Epithelial cell of esophagus (primary cell): ENCODE data around the gene ASIC4.

Source experiments
- DNase-seq: peaks from one replicate; pipeline ENCODE4 v3.0.0; 2010; ENCODE audit warnings: low read depth
- H3K4me3 ChIP-seq: 2 replicates; pipeline ENCODE4 v1.5.1; 2011; ENCODE audit warnings: mild to moderate bottlenecking, low read length, control low read depth
- TF ChIP-seq, protein P1 (sequence below): IDR thresholded peaks from 2 replicates; pipeline ENCODE4 v1.5.1; 2011; ENCODE audit warnings: low read depth, mild to moderate bottlenecking, low read length, control low read depth, inconsistent platforms; ENCODE audit not compliant: insufficient read depth; ENCODE audit errors: missing control alignments

ASIC4 gene

DNA sequence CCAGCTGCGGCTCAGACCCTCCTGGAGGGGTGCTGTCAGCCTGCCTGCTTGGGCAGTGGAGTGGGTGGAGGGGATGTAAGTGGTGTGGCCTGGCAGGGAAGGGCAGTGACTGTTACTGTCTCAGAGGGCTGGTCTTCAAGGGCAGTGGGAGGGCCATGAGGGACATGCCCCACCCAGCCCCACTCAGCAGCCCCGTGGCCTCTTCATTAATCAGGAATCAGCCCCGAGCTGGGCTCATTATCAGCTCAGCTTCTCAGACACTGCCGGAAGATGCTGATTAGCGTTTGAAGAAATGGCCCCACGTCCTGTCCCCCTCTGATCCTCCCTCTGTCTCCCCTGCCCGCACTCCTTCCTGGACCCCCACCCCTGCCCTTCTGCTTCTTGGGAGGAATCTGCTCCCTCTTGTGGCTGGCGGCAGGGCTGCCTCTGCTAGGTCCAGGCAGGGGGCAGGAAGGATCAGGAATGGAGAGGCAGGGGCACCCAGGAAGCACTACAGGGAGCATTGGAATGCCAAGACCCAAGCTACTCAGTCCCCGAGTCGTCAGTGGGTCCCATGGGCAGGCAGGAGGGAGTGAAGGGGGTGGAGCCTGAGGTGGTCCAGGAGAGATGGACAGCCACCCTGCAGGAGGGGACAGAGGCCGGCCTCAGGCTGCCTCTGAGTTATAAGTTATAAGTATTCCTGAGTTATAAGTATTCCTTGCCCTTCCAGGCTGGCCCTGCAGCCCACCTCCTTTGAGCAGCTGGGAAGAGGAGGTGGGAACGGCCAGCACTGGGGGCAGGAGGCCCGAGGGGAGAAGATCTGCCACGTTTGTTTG, 7.0 kb downstream of the ASIC4 start:
- DNase-seq: peak; percentile 30
- TF ChIP-seq, protein P1, sequence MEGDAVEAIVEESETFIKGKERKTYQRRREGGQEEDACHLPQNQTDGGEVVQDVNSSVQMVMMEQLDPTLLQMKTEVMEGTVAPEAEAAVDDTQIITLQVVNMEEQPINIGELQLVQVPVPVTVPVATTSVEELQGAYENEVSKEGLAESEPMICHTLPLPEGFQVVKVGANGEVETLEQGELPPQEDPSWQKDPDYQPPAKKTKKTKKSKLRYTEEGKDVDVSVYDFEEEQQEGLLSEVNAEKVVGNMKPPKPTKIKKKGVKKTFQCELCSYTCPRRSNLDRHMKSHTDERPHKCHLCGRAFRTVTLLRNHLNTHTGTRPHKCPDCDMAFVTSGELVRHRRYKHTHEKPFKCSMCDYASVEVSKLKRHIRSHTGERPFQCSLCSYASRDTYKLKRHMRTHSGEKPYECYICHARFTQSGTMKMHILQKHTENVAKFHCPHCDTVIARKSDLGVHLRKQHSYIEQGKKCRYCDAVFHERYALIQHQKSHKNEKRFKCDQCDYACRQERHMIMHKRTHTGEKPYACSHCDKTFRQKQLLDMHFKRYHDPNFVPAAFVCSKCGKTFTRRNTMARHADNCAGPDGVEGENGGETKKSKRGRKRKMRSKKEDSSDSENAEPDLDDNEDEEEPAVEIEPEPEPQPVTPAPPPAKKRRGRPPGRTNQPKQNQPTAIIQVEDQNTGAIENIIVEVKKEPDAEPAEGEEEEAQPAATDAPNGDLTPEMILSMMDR: peak; percentile 58
- H3K4me3 ChIP-seq: no peak overlapping the region

DNA sequence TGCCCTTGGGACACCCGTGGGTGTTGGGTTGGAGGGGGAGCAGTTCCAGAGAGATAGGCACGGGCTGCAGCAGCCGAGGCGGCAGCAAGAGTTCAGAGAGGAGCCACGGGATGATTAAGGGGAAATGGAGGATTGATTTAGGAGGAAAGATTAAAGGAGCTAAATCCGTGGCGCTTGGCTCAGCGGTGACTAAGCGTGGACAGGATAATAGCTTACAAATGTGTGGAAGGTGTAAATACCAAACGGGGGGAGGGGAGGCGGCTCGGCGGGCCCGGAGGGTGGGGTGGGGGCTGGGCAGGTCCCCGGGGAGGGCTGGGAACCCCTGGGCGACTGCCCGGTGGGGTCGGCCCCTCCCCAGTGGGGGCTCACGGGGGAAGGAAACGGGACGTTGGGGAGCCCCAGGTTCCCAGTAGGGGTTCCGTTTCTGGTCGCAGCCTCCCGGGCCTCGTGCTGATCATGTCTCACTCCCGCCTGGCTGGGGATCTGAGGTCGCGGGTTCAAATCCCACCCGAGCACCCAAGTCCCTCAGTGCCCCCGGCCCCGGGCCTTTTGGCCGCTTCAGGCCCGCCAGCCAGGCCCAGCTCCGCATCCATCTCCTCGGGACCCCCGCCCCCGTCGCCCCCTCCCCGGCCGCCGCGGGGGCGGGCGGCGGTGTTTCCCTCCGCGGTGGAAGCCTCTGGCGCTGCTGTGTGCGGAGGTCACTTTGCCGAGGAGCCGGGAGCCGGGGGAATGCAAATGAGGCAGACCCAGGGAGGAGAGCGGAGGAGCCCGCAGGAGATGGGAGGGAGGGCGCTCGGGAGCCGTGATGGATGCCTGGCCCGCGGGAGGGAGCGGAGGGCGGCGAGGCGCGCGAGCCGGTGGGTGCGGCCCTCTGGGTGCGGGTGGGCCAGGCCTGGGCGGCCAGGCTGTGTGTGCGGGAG, 8.1 kb downstream of the ASIC4 start:
- DNase-seq: peak; percentile 81
- no peak overlapping the region for H3K4me3 ChIP-seq
- TF ChIP-seq, protein P1: no peak

DNA sequence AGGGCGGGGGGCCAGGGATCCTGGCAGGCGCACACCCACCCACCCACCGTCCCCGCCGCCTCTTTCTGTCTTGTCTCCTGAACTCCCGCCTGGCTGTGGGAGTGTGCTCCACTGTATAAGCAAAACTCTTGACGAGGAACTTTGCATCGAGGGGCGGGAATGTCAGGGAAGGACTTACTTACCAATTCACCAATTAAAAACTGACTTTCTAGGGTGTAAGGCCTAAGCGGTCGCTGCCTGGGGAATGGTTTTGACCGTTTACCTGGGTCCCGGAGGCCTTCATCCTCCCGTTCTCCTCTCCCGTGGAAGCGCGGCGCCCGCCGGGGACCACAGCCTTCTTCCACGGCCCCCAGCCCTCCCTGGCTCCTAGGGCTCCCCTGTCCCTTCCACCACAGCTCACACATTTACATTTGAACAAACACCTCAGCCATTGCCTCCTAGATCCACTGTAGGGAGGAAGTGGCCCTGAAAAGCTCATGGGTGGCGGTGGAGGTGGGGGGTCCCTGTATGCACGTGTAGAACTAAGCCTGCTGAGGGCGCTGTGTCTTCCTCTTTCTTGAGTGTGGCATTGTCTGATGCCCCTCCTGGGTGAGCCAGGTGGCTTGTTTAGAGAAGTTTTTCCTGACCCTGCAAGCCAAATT, 8.9 kb downstream of the ASIC4 start:
- no peak for DNase-seq
- H3K4me3 ChIP-seq: no peak overlapping the region
- TF ChIP-seq, protein P1: no peak

DNA sequence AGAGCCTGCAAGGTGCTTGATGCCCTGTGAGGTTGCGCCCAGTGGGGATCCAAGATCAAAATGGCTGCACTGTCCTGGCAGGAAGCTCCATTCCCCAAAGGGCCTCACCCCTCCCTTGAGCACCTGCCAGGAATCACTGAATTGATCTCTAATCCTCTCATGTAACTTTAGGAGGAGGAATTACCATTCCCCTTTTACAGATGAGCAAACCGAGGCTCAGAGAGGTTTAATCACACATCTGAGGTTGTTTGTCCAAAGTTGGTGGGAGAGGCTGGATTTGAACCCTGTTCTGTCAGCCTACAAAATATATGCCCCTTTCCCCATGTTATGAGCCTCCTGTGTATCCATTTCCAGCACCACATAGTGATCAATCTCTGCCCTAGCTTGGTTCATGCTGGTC, 10.5 kb downstream of the ASIC4 start:
- H3K4me3 ChIP-seq: no peak overlapping the region
- TF ChIP-seq, protein P1: no peak
- no peak for DNase-seq

DNA sequence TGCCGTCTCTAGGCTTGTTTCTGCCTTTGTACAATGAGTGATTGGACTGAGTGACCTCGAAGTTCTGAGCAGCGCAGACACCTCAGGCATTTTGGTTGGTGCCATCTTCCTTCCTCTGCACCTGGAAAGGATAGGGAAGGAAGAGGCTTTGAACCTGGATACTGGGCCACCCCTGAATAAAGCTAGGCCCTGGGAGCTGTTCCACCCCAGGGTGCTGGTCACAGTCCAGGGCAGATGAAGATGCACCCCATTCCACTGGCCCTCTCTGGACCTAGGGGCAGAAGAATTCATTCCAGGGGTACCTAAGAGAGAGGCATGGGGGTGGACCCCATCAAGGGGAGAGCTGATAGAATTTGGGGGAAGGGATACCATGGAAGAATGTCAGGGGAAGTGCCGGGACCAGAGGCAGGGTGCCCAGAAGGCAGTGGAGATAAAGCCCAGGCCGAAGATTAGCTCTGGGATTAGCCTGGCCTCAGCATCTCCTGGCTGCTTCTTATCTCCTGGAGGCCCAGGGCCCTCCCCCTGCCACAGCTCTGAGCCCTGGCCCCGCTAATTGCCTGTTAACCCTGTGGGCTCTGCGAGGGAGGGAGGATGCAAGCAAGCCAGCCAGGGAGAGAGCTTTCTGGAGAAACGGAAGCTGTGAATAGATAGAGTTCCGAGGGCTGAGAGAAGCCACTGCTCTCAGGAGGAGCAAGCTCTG, 11.4 kb downstream of the ASIC4 start:
- H3K4me3 ChIP-seq: no peak overlapping the region
- DNase-seq: no peak
- TF ChIP-seq, protein P1: no peak

DNA sequence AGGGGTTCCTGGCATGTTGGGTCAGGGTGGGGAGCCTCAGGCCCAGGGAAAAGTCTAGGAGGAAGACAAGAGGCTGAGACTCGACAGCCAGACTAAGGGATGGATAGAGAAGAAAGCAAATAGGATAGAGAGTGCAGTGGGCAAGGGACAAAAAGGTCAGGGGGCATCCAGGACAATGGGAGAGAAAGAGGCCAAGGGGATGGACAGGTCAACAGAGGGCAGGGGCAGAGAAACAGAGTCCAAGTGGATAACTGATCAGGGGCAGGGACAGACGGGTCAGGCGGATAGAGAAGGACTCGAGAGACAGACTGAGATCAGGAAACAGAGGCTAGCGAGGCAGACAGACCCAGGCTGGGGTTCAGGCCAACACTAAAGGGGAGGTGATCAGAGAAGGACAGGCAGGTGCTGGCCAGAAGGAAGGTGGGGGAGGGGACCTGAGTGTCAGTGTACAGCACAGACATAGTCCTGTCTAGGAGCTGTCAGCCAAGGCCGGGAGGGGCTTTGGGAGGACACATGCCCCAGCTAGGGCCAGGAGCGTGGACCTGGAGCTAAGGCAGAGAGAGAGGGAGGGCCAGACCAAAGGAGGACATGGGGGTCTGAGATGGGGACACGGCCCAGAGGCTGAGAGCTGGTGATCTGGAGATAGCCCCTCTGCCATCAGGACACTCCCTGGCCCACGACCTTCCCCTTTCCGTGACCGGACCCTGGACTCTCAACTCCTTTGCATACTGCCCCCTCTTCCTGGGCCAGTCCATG, 12.2 kb downstream of the ASIC4 start:
- TF ChIP-seq, protein P1: no peak
- no peak overlapping the region for H3K4me3 ChIP-seq
- DNase-seq: no peak
